HCT116 (cell line): ENCODE results near the gene SRGN. TPM values are rescaled to one million over a fixed set of nuclear protein-coding genes. Genes with fewer than 3 reads are reported as not detected.

Source experiments
- ATAC-seq: fragments of 200-7000 bp; cut with Tn5 transposase; 2 replicates; pipeline ENCODE4 v1.9.1; 2020; ENCODE audit warnings: mild to moderate bottlenecking, moderate library complexity
- BruUV-seq: library from RNA; stranded (reverse); fragments of 400-500 nt; replicated peaks from 2 replicates; lab custom pipeline; 2021; lab: Mats Ljungman, UMichigan
- CTCF ChIA-PET: fragments of 300-600 bp; sonication (Branson Sonifier 250); formaldehyde crosslinking; loops from one replicate; lab custom pipeline; 2021; ENCODE audit warnings: antibody characterized with exemption; lab: Charles Lee
- POLR2A ChIA-PET: fragments of 300-600, 350-600 bp; sonication (Branson Sonifier 250); formaldehyde crosslinking; loops from one replicate; lab custom pipeline; 2021; ENCODE audit warnings: antibody characterized with exemption; lab: Charles Lee
- RAD21 ChIA-PET, 2 experiments: fragments of 300-600 bp; sonication (Branson Sonifier 250); formaldehyde crosslinking; loops; one replicate each; lab custom pipeline; 2023; ENCODE audit warnings: low total read pairs in 2 of 2; ENCODE audit not compliant: uncharacterized antibody in 2 of 2, unreplicated experiment in 2 of 2, low non-redundant PET in 1 of 2; lab: Charles Lee
- DNase-seq: peaks from one replicate; pipeline ENCODE4 v3.0.0-alpha.2; 2010; ENCODE audit warnings: low read depth, low spot score
- H2AFZ ChIP-seq: fragments of 200-600 bp; shearing (Covaris generic), sonication (generic); 2 replicates; pipeline ENCODE4 v1.6.1; 2017; ENCODE audit warnings: low read depth, mixed run types, mixed read lengths, antibody characterized with exemption, low read length; ENCODE audit not compliant: poor library complexity, severe bottlenecking
- H3K27ac ChIP-seq: 2 replicates; pipeline ENCODE4 v1.5.1; 2012; ENCODE audit warnings: low read depth, low read length
- H3K27me3 ChIP-seq: fragments of 200-600 bp; sonication (generic); 2 replicates; pipeline ENCODE4 v1.6.1; 2016; ENCODE audit warnings: mixed run types, low read length, mixed read lengths; ENCODE audit not compliant: insufficient read depth
- H3K36me3 ChIP-seq, 2 experiments: fragments of 200-500 bp in 1 of 2; fragments of 200-600 bp in 1 of 2; sonication (Bioruptor generic) in 1 of 2; sonication (generic) in 1 of 2; 2 replicates each; pipeline versions ENCODE4 v1.5.1 to v1.6.1; 2014 to 2016; ENCODE audit warnings: low read length in 2 of 2, inconsistent platforms in 1 of 2, mixed read lengths in 1 of 2, mixed run types in 1 of 2; ENCODE audit not compliant: insufficient read depth in 2 of 2, control insufficient read depth in 1 of 2
- H3K4me1 ChIP-seq, 2 experiments: fragments of 200-600 bp in 1 of 2; sonication (generic) in 1 of 2; 2 replicates each; pipeline versions ENCODE4 v1.5.1 to v1.6.1; 2012 to 2017; ENCODE audit warnings: low read length in 2 of 2, inconsistent platforms in 1 of 2, mild to moderate bottlenecking in 1 of 2, mixed read lengths in 1 of 2, mixed run types in 1 of 2, moderate library complexity in 1 of 2; ENCODE audit not compliant: insufficient read depth in 2 of 2, control insufficient read depth in 1 of 2
- H3K4me2 ChIP-seq: fragments of 200-600 bp; sonication (generic); 2 replicates; pipeline ENCODE4 v1.6.1; 2017; ENCODE audit warnings: mixed run types, low read length, mixed read lengths
- H3K4me3 ChIP-seq, 2 experiments: fragments of 200-600 bp in 1 of 2; sonication (generic) in 1 of 2; replicated peaks in 1 of 2; 2 replicates each; pipeline ENCODE4 v1.5.1; 2011 to 2016; ENCODE audit warnings: low read length in 2 of 2, control low read depth in 1 of 2, low read depth in 1 of 2, mild to moderate bottlenecking in 1 of 2, mixed read lengths in 1 of 2, mixed run types in 1 of 2
- H3K79me2 ChIP-seq: fragments of 200-600 bp; sonication (generic); 2 replicates; pipeline ENCODE4 v1.6.1; 2017; ENCODE audit warnings: mild to moderate bottlenecking, mixed run types, low read length, moderate library complexity, mixed read lengths; ENCODE audit not compliant: insufficient read depth
- H3K9ac ChIP-seq: fragments of 200-600 bp; sonication (generic); 2 replicates; pipeline ENCODE4 v1.6.1; 2016; ENCODE audit warnings: low read length, mixed read lengths
- H3K9me2 ChIP-seq: fragments of 200-600 bp; sonication (generic), shearing (Covaris generic); 2 replicates; pipeline ENCODE4 v1.6.1; 2017; ENCODE audit warnings: mixed run types, mild to moderate bottlenecking, moderate library complexity; ENCODE audit not compliant: insufficient read depth
- H3K9me3 ChIP-seq, 2 experiments: fragments of 200-500 bp in 1 of 2; fragments of 200-600 bp in 1 of 2; sonication (Bioruptor generic) in 1 of 2; sonication (generic) in 1 of 2; 2 replicates each; pipeline ENCODE4 v1.6.1; 2014 to 2017; ENCODE audit warnings: low read length in 2 of 2, mixed read lengths in 2 of 2, inconsistent platforms in 1 of 2, low read depth in 1 of 2, mild to moderate bottlenecking in 1 of 2, mixed run types in 1 of 2, moderate library complexity in 1 of 2; ENCODE audit not compliant: control insufficient read depth in 1 of 2, insufficient read depth in 1 of 2
- H4K20me1 ChIP-seq: fragments of 200-600 bp; sonication (generic), shearing (Covaris generic); 2 replicates; pipeline ENCODE4 v1.6.1; 2017; ENCODE audit warnings: mixed run types, mild to moderate bottlenecking, moderate library complexity; ENCODE audit not compliant: insufficient read depth
- CEBPB ChIP-seq: IDR thresholded peaks from 2 replicates; pipeline ENCODE4 v1.6.1; 2012; ENCODE audit warnings: low read depth
- ELF1 ChIP-seq: IDR thresholded peaks from 2 replicates; pipeline ENCODE4 v1.6.1; 2012; ENCODE audit warnings: low read depth, borderline replicate concordance
- EZH2phosphoT487 ChIP-seq: fragments of 200-600 bp; IDR thresholded peaks from 2 replicates; pipeline ENCODE4 v1.6.1; 2018; ENCODE audit warnings: antibody characterized with exemption, borderline replicate concordance
- FOSL1 ChIP-seq: IDR thresholded peaks from 2 replicates; pipeline ENCODE4 v1.6.1; 2012; ENCODE audit warnings: low read depth
- JUND ChIP-seq: IDR thresholded peaks from 2 replicates; pipeline ENCODE4 v1.6.1; 2012
- POLR2A ChIP-seq: IDR thresholded peaks from 2 replicates; pipeline ENCODE4 v1.7.0; 2011; ENCODE audit warnings: borderline replicate concordance; ENCODE audit not compliant: insufficient read depth, insufficient read length; ENCODE audit errors: extremely low read depth
- SRF ChIP-seq: IDR thresholded peaks from 2 replicates; pipeline ENCODE4 v1.6.1; 2012; ENCODE audit warnings: low read depth
- TCF7L2 ChIP-seq: IDR thresholded peaks from 2 replicates; pipeline ENCODE4 v1.7.0; 2011; ENCODE audit warnings: borderline replicate concordance, inconsistent platforms; ENCODE audit not compliant: insufficient read depth, insufficient read length; ENCODE audit errors: extremely low read depth
- ZFX ChIP-seq: fragments of 450-650 bp; IDR thresholded peaks from 2 replicates; pipeline ENCODE4 v1.6.1; 2017
- ZNF274 ChIP-seq: fragments of 200-500 bp; sonication (Bioruptor generic); IDR thresholded peaks from 2 replicates; pipeline ENCODE4 v1.6.1; 2014; ENCODE audit warnings: mild to moderate bottlenecking, low read depth, low read length, inconsistent platforms
- intact Hi-C: fragments of 100-400 bp; cut with micrococcal nuclease; formaldehyde crosslinking; loops from 2 replicates; pipeline ENCODE4 v1.10.0; 2022
- total RNA-seq: library from RNA; stranded (reverse); gene quantifications from one replicate; pipeline ENCODE4 v1.2.1, GENCODE V29; 2021; ENCODE audit not compliant: unreplicated experiment
- TF ChIP-seq, protein P1 (sequence below): IDR thresholded peaks from 2 replicates; pipeline ENCODE4 v1.6.1; 2011; ENCODE audit warnings: mild to moderate bottlenecking, low read length, moderate library complexity; ENCODE audit not compliant: insufficient replicate concordance; ENCODE audit errors: extremely low read depth
- TF ChIP-seq, protein P2 (sequence below): IDR thresholded peaks from 2 replicates; pipeline ENCODE4 v1.6.1; 2012
- TF ChIP-seq, protein P3 (sequence below): IDR thresholded peaks from 2 replicates; pipeline ENCODE4 v1.6.1; 2012; ENCODE audit warnings: low read depth

The SRGN gene
- total RNA-seq, 1 experiment from 2014 or later = 1.8 TPM

DNA sequence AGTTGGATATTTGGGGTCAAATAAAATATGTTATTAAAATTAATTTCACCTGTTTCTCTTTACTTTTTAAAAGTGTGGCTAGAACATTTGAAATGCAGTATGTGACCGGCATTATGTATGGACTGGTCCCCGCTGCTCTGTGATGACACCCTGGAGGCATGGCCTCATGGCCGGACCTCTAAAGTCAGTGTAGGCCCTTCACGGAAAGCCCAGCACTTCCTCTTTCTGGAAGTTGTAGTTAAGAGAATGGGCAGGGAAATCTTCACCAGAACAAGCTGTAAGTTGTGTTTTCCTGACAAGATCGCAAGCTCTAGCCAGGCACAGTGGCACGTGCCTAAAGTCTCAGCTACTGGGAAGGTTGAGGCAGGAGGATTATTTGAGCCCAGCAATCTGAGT is 38.3 kb upstream of the SRGN start:
- Histone ChIP-seq H3K36me3 (no peaks in the 10 kb centered on the region), H3K9ac (no peak overlapping the region), H2AFZ (no peak overlapping the region), H3K9me2 (no peaks in the 10 kb centered on the region), H3K9me3 (no peaks in the 10 kb centered on the region), H4K20me1 (no peaks in the 10 kb centered on the region), H3K27me3 (no peaks in the 10 kb centered on the region), H3K4me1 (no peaks in the 10 kb centered on the region), H3K27ac (no peak overlapping the region), H3K4me2 (no peak overlapping the region), H3K79me2 (no peaks in the 10 kb centered on the region), H3K4me3 (no peak overlapping the region)
- CTCF ChIA-PET = no interaction called here
- ATAC-seq (no peak), DNase-seq (no peak)
- POLR2A ChIA-PET = no interaction called here
- BruUV-seq = no TSS peak
- TF ChIP-seq, protein P1, sequence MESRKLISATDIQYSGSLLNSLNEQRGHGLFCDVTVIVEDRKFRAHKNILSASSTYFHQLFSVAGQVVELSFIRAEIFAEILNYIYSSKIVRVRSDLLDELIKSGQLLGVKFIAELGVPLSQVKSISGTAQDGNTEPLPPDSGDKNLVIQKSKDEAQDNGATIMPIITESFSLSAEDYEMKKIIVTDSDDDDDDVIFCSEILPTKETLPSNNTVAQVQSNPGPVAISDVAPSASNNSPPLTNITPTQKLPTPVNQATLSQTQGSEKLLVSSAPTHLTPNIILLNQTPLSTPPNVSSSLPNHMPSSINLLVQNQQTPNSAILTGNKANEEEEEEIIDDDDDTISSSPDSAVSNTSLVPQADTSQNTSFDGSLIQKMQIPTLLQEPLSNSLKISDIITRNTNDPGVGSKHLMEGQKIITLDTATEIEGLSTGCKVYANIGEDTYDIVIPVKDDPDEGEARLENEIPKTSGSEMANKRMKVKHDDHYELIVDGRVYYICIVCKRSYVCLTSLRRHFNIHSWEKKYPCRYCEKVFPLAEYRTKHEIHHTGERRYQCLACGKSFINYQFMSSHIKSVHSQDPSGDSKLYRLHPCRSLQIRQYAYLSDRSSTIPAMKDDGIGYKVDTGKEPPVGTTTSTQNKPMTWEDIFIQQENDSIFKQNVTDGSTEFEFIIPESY = no peak
- no peak for TF ChIP-seq ZNF274
- intact Hi-C loops = no loop called here
- RAD21 ChIA-PET = no interaction called here

DNA sequence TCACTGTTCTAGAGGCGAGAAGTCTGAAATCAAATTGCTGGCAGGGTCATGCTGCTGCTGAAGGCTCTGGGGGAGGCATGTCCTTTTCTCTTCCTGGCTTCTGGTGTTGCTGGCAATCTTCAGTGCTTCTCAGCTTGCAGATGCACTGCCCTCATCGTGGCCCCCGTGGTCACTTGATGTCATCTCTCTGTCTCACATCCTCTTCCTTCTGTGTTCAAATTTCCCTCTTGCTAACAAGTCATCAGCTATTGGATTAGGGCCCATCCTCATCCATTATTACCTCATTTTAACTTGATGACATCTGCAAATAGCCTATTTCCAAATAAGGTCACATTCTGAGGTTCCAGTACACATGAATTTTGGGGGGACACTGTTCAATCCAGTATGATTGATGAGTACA is 36.6 kb upstream of the SRGN start:
- Histone ChIP-seq H3K9me2 (no peaks in the 10 kb centered on the region), H3K36me3 (no peaks in the 10 kb centered on the region), H3K9ac (no peak overlapping the region)
- ATAC-seq = no peak
- POLR2A ChIA-PET = no interaction called here
- no peak for TF ChIP-seq EZH2phosphoT487
- no peak for TF ChIP-seq ELF1
- TF ChIP-seq ZNF274 = no peak
- TF ChIP-seq, protein P2, sequence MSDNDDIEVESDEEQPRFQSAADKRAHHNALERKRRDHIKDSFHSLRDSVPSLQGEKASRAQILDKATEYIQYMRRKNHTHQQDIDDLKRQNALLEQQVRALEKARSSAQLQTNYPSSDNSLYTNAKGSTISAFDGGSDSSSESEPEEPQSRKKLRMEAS = no peak
- no peak for TF ChIP-seq POLR2A
- TF ChIP-seq JUND = no peak
- no peak for TF ChIP-seq SRF
- TF ChIP-seq, protein P1 = no peak
- no peak for TF ChIP-seq ZFX
- no peak for TF ChIP-seq CEBPB
- TF ChIP-seq TCF7L2 = no peak
- TF ChIP-seq, protein P3, sequence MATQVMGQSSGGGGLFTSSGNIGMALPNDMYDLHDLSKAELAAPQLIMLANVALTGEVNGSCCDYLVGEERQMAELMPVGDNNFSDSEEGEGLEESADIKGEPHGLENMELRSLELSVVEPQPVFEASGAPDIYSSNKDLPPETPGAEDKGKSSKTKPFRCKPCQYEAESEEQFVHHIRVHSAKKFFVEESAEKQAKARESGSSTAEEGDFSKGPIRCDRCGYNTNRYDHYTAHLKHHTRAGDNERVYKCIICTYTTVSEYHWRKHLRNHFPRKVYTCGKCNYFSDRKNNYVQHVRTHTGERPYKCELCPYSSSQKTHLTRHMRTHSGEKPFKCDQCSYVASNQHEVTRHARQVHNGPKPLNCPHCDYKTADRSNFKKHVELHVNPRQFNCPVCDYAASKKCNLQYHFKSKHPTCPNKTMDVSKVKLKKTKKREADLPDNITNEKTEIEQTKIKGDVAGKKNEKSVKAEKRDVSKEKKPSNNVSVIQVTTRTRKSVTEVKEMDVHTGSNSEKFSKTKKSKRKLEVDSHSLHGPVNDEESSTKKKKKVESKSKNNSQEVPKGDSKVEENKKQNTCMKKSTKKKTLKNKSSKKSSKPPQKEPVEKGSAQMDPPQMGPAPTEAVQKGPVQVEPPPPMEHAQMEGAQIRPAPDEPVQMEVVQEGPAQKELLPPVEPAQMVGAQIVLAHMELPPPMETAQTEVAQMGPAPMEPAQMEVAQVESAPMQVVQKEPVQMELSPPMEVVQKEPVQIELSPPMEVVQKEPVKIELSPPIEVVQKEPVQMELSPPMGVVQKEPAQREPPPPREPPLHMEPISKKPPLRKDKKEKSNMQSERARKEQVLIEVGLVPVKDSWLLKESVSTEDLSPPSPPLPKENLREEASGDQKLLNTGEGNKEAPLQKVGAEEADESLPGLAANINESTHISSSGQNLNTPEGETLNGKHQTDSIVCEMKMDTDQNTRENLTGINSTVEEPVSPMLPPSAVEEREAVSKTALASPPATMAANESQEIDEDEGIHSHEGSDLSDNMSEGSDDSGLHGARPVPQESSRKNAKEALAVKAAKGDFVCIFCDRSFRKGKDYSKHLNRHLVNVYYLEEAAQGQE = no peak
- TF ChIP-seq FOSL1 = no peak
- TF ChIP-seq, all 23 proteins: peak for 0
- Histone ChIP-seq H3K9me3 (no peaks in the 10 kb centered on the region), H3K4me1 (no peaks in the 10 kb centered on the region), H3K4me2 (no peak overlapping the region), H3K79me2 (no peaks in the 10 kb centered on the region), H4K20me1 (no peaks in the 10 kb centered on the region), H3K27me3 (no peaks in the 10 kb centered on the region), H2AFZ (no peak overlapping the region), H3K27ac (no peak overlapping the region), H3K4me3 (no peak overlapping the region)
- no TSS peak for BruUV-seq
- no peak for DNase-seq
- RAD21 ChIA-PET = no interaction called here
- intact Hi-C loops = no loop called here
- CTCF ChIA-PET = no interaction called here
